NOMO-1 treated with DMSO at 0.1 percent for 48 hours (cell line): Measurements from ENCODE around the gene IGFBP2.

Experiments used
- DNase-seq: peaks from one replicate; lab custom pipeline; 2025; ENCODE audit not compliant: unreplicated experiment; lab: John Stamatoyannopoulos, UW

Gene IGFBP2

GRCh38 chr2:216680951-216681629 is 47.9 kb downstream of the IGFBP2 start:
- DNase-seq, result no peak

GRCh38 chr2:216681683-216682082 is 48.5 kb downstream of the IGFBP2 start:
- DNase-seq, result no peak

GRCh38 chr2:216683846-216684245 is 50.6 kb downstream of the IGFBP2 start:
- DNase-seq, result peak; percentile 89

GRCh38 chr2:216685327-216685875 is 52.2 kb downstream of the IGFBP2 start:
- no peak for DNase-seq

- no peak for DNase-seq
These were observed 53.9 kb downstream of the IGFBP2 start for GRCh38 chr2:216687111-216687510.

DNA sequence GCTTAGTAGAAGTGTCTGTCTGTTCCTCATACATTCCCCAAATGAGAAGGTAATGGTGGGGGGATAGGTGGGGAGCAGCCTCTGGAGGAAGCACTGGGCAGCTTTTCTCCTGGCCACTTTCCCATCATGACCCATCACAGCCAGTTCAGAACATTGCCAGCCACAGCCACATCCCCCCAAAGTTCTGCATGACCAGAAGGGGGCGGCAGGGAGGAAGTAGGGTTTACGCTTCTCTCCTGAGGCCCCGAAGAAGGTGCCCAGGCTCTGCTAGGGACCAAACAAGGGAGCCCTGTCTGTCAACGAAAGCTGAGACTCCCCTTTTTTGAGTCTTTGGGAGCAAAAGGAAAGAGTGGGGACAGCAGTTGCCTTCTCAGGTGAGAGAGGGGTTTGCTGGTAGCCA is 54.4 kb downstream of the IGFBP2 start:
- DNase-seq, result no peak

- DNase-seq, result no peak
These were observed 55.6 kb downstream of the IGFBP2 start for GRCh38 chr2:216688731-216689340.

GRCh38 chr2:216689397-216689796 is 56.2 kb downstream of the IGFBP2 start:
- no peak for DNase-seq

DNA sequence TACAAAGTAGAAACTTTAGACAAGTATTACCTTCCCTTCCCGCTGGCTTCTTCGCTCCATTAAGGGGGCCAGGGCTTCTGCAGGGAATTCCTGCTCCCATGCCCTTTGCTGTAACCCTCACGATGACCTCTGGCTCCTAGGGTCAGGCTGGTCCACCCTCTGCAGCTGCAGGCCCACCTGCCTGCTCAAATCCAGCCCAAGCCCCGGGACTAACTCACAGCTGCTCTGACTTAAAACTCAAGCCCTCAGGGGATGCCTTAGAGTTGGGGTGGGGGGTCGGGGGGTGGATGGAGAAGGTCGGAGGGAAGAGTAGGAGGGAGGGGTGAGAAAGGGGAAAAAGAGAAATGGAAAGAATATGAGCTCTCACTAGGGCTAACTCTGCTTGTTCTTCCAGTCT is 57.2 kb downstream of the IGFBP2 start:
- DNase-seq, result no peak

DNA sequence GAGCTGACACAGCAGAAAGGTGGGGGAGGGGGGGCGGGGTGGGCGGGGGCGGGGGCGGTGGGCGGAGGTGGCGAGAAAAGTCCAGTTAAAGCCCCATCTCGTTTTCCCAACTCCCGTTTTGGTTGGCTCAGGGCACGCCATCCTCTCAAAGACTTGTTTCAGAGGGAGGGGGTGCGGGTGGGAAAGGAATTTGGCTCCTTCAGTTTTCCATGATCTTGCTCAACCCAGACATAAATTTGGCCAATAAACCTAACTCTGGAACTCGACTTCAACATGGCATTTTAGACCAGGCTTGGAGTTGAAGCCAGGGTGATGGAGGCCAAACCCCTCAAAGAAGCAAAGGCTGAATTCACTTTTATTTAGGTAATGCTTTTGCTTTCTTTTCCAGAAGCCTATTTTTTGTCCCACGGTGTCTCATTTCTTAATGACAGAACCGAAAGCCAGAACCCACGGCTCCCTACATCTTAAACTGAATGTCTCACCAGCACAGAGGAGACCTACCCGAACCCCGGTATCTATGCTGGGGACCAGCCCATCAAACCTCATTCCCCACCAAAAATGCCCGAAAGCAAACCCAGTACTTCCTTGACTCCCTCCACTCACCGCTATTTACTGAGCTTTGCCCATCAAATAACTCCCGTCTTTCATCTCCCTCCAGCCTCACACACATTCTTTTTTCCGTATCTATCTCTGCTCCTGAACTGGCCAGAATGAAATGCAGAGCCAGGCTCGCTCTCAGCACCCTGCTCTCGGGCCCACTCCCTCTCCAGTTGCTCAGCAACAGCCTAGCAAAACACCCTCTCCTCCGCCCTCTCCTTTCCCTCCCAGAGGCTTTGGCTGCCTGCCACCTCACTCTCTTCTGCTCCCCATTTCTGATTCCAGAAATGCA is 57.9 kb downstream of the IGFBP2 start:
- no peak for DNase-seq

GRCh38 chr2:216692636-216693413 is 59.6 kb downstream of the IGFBP2 start:
- DNase-seq, result peak; percentile 31

- DNase-seq, result no peak
These were observed 60.3 kb downstream of the IGFBP2 start for GRCh38 chr2:216693414-216694080.

GRCh38 chr2:216694082-216694825 is 61.0 kb downstream of the IGFBP2 start:
- no peak for DNase-seq

DNA sequence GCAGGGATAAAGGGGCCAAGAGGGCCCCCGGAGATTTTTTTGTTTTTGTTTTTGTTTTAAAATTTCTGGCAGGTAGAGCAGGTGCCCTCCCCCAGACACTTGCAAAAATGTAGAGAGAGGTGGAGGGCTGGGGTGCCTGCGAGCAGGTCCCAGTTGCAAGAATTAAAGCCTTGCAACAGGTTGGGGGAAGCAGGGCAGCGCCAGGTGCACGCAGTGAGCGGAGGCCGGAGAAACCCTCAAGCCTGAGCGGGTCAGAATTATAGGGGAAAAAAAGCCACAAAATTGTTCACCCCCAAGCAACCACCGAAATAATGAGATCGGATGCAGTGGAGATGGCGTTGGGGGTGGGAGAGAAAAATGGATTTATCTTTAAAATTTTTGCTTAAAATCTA is 61.6 kb downstream of the IGFBP2 start:
- no peak for DNase-seq

GRCh38 chr2:216695401-216695821 is 62.2 kb downstream of the IGFBP2 start, which contains the start of gene IGFBP5:
IGFBP5 (minus strand) TSS chr2:216695549; CDS start chr2:216694775, 774 bp downstream.
- no peak for DNase-seq

DNA sequence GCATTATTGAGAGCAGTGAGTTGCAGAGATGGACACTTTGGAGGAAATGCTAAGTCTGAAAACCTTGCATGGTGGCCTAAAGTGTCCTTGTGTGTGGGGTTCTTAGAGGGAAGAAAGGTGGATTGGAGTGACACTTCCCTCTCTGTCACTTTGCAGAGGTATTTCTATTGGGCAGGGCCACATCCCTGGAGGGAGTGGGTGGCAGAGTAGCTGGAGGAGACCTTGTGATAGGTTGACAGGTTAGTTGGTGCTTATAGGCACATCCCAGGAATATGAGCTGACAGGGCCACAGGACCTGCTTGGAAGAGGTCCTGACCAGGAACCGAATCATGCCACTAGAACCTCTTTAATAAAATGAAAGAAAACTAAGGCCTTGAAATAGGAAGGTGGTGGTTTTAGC is 63.1 kb downstream of the IGFBP2 start:
- DNase-seq, result no peak

GRCh38 chr2:216696751-216697560 is 63.7 kb downstream of the IGFBP2 start:
- peak; percentile 36 for DNase-seq

GRCh38 chr2:216698293-216698692 is 65.1 kb downstream of the IGFBP2 start:
- DNase-seq, result no peak

- DNase-seq, result peak; percentile 50
These were observed 65.7 kb downstream of the IGFBP2 start for GRCh38 chr2:216698895-216699294.
